Liver (tissue), 9 donors: ENCODE measurements around the gene SHB. TPM values are rescaled to one million over a fixed set of nuclear protein-coding genes. Genes with fewer than 3 reads are reported as not detected.
A peak's percentile ranks its signal among the peaks of the same experiment; 100 is the strongest.

Experiments used
- DNase-seq: peaks from one replicate; pipeline ENCODE4 v3.0.0-alpha.2; 2017; ENCODE audit warnings: low spot score
- H3K27ac ChIP-seq, 2 donors: one replicate each; pipeline ENCODE4 v1.7.0; 2013; ENCODE audit warnings: inconsistent platforms in 2 of 2, low read length in 2 of 2, control low read depth in 1 of 2, low read depth in 1 of 2, mild to moderate bottlenecking in 1 of 2
- H3K27me3 ChIP-seq, 4 donors: one replicate each; pipeline versions ENCODE4 v1.6.1 to v1.7.0; 2013; ENCODE audit warnings: low read length in 3 of 4, inconsistent platforms in 1 of 4, mild to moderate bottlenecking in 1 of 4, moderate library complexity in 1 of 4; ENCODE audit not compliant: control insufficient read depth in 4 of 4, insufficient read depth in 4 of 4
- H3K36me3 ChIP-seq, 4 donors: one replicate each; pipeline versions ENCODE4 v1.6.1 to v1.7.0; 2013; ENCODE audit warnings: low read length in 3 of 4, mild to moderate bottlenecking in 3 of 4, low read depth in 1 of 4, moderate library complexity in 1 of 4; ENCODE audit not compliant: control insufficient read depth in 4 of 4, insufficient read depth in 3 of 4
- H3K4me1 ChIP-seq, 4 donors: one replicate each; pipeline versions ENCODE4 v1.6.1 to v1.7.0; 2013; ENCODE audit warnings: low read length in 3 of 4, mild to moderate bottlenecking in 3 of 4, moderate library complexity in 1 of 4; ENCODE audit not compliant: control insufficient read depth in 4 of 4, insufficient read depth in 4 of 4
- H3K4me3 ChIP-seq, 3 donors: one replicate each; pipeline versions ENCODE4 v1.6.1 to v1.7.0; 2013; ENCODE audit warnings: low read length in 3 of 3, control low read depth in 1 of 3, low read depth in 1 of 3, mild to moderate bottlenecking in 1 of 3
- H3K9ac ChIP-seq, 2 donors: one replicate each; pipeline ENCODE4 v1.7.0; 2013; ENCODE audit warnings: low read length in 2 of 2, mild to moderate bottlenecking in 2 of 2, moderate library complexity in 2 of 2, control low read depth in 1 of 2, low read depth in 1 of 2
- H3K9me3 ChIP-seq, 4 donors: one replicate each; pipeline versions ENCODE4 v1.6.1 to v1.7.0; 2013; ENCODE audit warnings: low read length in 3 of 4; ENCODE audit not compliant: control insufficient read depth in 4 of 4
- ATF3 ChIP-seq: IDR thresholded peaks from 2 replicates; pipeline ENCODE4 v1.6.1; 2016; ENCODE audit warnings: antibody characterized with exemption
- EGR1 ChIP-seq, 2 donors: IDR thresholded peaks; 2 replicates each; pipeline ENCODE4 v1.6.1; 2016 to 2018; ENCODE audit warnings: antibody characterized with exemption in 2 of 2, low read depth in 2 of 2
- FOXA1 ChIP-seq: IDR thresholded peaks from 2 replicates; pipeline ENCODE4 v1.6.1; 2016; ENCODE audit warnings: antibody characterized with exemption
- FOXA2 ChIP-seq: IDR thresholded peaks from 2 replicates; pipeline ENCODE4 v1.6.1; 2016; ENCODE audit warnings: antibody characterized with exemption
- GABPA ChIP-seq, 2 donors: IDR thresholded peaks in 1 of 2; conservative IDR thresholded peaks in 1 of 2; 2 replicates each; pipeline ENCODE4 v1.6.1; 2016; ENCODE audit warnings: antibody characterized with exemption in 2 of 2, mild to moderate bottlenecking in 1 of 2, moderate library complexity in 1 of 2
- HNF4A ChIP-seq, 2 donors: conservative IDR thresholded peaks; 2 replicates each; pipeline ENCODE4 v1.6.1; 2016; ENCODE audit warnings: antibody characterized with exemption in 2 of 2, mild to moderate bottlenecking in 2 of 2
- HNF4G ChIP-seq: IDR thresholded peaks from 2 replicates; pipeline ENCODE4 v1.6.1; 2016; ENCODE audit warnings: antibody characterized with exemption
- JUND ChIP-seq, 2 donors: IDR thresholded peaks; 2 replicates each; pipeline ENCODE4 v1.6.1; 2016; ENCODE audit warnings: antibody characterized with exemption in 2 of 2
- MAX ChIP-seq: IDR thresholded peaks from 2 replicates; pipeline ENCODE4 v1.6.1; 2016; ENCODE audit warnings: antibody characterized with exemption
- NR2F2 ChIP-seq: IDR thresholded peaks from 2 replicates; pipeline ENCODE4 v1.6.1; 2016; ENCODE audit warnings: antibody characterized with exemption
- RAD21 ChIP-seq, 2 donors: IDR thresholded peaks; 2 replicates each; pipeline ENCODE4 v1.6.1; 2016; ENCODE audit warnings: antibody characterized with exemption in 2 of 2, mild to moderate bottlenecking in 2 of 2
- RXRA ChIP-seq, 2 donors: IDR thresholded peaks; 2 replicates each; pipeline ENCODE4 v1.6.1; 2017 to 2018; ENCODE audit warnings: antibody characterized with exemption in 2 of 2, mild to moderate bottlenecking in 1 of 2
- SP1 ChIP-seq: IDR thresholded peaks from 2 replicates; pipeline ENCODE4 v1.6.1; 2018; ENCODE audit warnings: antibody characterized with exemption, mild to moderate bottlenecking
- YY1 ChIP-seq: IDR thresholded peaks from 2 replicates; pipeline ENCODE4 v1.6.1; 2016; ENCODE audit warnings: antibody characterized with exemption, mild to moderate bottlenecking
- ZBTB33 ChIP-seq: IDR thresholded peaks from 2 replicates; pipeline ENCODE4 v1.6.1; 2016; ENCODE audit warnings: antibody characterized with exemption
- WGBS: extraction: QIAGEN DNeasy Blood & Tissue Kit; methylation state at CpG from one replicate; pipeline ENCODE4 v1.1.7; 2013; 5-methylcytosine and 5-hydroxymethylcytosine counted together
- polyA plus RNA-seq, 2 donors: library from polyadenylated mRNA; stranded (reverse) in 1 of 2; unstranded in 1 of 2; fragments of 200-250 nt in 1 of 2; fragments of >200 nt in 1 of 2; fragmentation: Nextera tagmentation in 1 of 2; extraction: Ambion mirVana in 1 of 2; gene quantifications; one replicate each; pipeline versions ENCODE4 v1.2.1 to v1.2.3, GENCODE V29; 2013 to 2015
- total RNA-seq, 2 donors: library from RNA; depleted of rRNA; stranded (reverse); fragments of >200 nt; gene quantifications; one replicate each; pipeline ENCODE4 v1.2.3, GENCODE V29; 2014
- donor health status: healthy.
- donor health status: healthy.
- donor health status: healthy.
- donor health status: healthy.
- donor health status: healthy.

Gene SHB
- total and polyA plus RNA-seq, 4 donors = 3.4 to 17.3 (median 7.0) TPM

- H3K9ac ChIP-seq = no peak overlapping the region
- no peak overlapping the region for H3K4me3 ChIP-seq
- H3K4me1 ChIP-seq = peaks cover 34 to 96% (median 78%) of the 10 kb centered on the region in 4 donors
- no peaks in the 10 kb centered on the region for H3K9me3 ChIP-seq
- H3K36me3 ChIP-seq = peaks cover 0 to 2% (median 0%) of the 10 kb centered on the region in 4 donors
- H3K27me3 ChIP-seq = no peaks in the 10 kb centered on the region
- DNase-seq = no peak
- TF ChIP-seq SP1 = peak; percentile 10
- TF ChIP-seq HNF4A (conservative IDR thresholded peaks at IDR 0.05) = peak in 1 of 2 donors; percentile 17
- TF ChIP-seq MAX = no peak
- peak overlapping the region; percentile 32 to 38 for H3K27ac ChIP-seq
- WGBS = 81% methylated on average over 12 of the region's 12 CpGs
These were observed 6.3 kb downstream of the SHB start for GRCh38 chr9:38062498-38063362.

GRCh38 chr9:38062106-38062497 lies 6.9 kb downstream of the SHB start:
- Histone ChIP-seq H3K27ac (peak overlapping the region in 1 of 2 donors; percentile 88), H3K9ac (no peak overlapping the region), H3K27me3 (no peaks in the 10 kb centered on the region), H3K36me3 (peaks cover 0 to 2% (median 0%) of the 10 kb centered on the region in 4 donors), H3K4me3 (no peak overlapping the region), H3K9me3 (no peaks in the 10 kb centered on the region), H3K4me1 (peaks cover 35 to 96% (median 83%) of the 10 kb centered on the region in 4 donors)
- DNase-seq = no peak
- no peak for TF ChIP-seq HNF4A (conservative IDR thresholded peaks at IDR 0.05)
- TF ChIP-seq ZBTB33 = no peak
- no peak for TF ChIP-seq MAX
- TF ChIP-seq YY1 = no peak
- no peak for TF ChIP-seq EGR1 (IDR thresholded peaks at IDR 0.05; ENCODE audit: low read depth in 2 of 2)
- TF ChIP-seq FOXA1 = no peak
- no peak for TF ChIP-seq GABPA (IDR thresholded peaks at IDR 0.05 in 1 of 2, conservative IDR thresholded peaks at IDR 0.05 in 1 of 2)
- no peak for TF ChIP-seq FOXA2
- no peak for TF ChIP-seq RAD21 (IDR thresholded peaks at IDR 0.05)
- no peak for TF ChIP-seq JUND (IDR thresholded peaks at IDR 0.05)
- no peak for TF ChIP-seq ATF3
- TF ChIP-seq SP1 = no peak
- TF ChIP-seq HNF4G = no peak
- no peak for TF ChIP-seq RXRA (IDR thresholded peaks at IDR 0.05)
- TF ChIP-seq NR2F2 = no peak
- 95% methylated on average over 3 of the region's 3 CpGs for WGBS
